Measurements from ENCODE around the gene CLIC3.

The CLIC3 gene

GRCh38 chr9:136975644-136976043, 20.7 kb downstream of the CLIC3 start:
- H3K36me3 ChIP-seq (ENCODE audit: control insufficient read depth in 5 of 5, insufficient read depth in 5 of 5, low read length in 5 of 5): no peaks in the 10 kb centered on the region
- H3K4me3 ChIP-seq (ENCODE audit: low read depth in 1 of 5, low read length in 5 of 5): no peak overlapping the region
- H3K9ac ChIP-seq (ENCODE audit: low read length in 5 of 5): no peak overlapping the region
- H3K9me3 ChIP-seq (ENCODE audit: control insufficient read depth in 5 of 5, low read length in 5 of 5): no peaks in the 10 kb centered on the region
- H3K27me3 ChIP-seq (ENCODE audit: control insufficient read depth in 5 of 5, insufficient read depth in 4 of 5, low read length in 5 of 5): peaks cover 0 to 7% (median 3%) of the 10 kb centered on the region in 5 donors
- H3K27ac ChIP-seq (ENCODE audit: low read depth, low read length): no peak overlapping the region
- peaks cover 0 to 45% (median 15%) of the 10 kb centered on the region in 5 donors for H3K4me1 ChIP-seq (ENCODE audit: control insufficient read depth in 5 of 5, insufficient read depth in 5 of 5, low read length in 5 of 5)

GRCh38 chr9:136974817-136975535, 21.4 kb downstream of the CLIC3 start:
- Histone ChIP-seq H3K36me3 (ENCODE audit: control insufficient read depth in 5 of 5, insufficient read depth in 5 of 5, low read length in 5 of 5) (no peaks in the 10 kb centered on the region), H3K4me1 (ENCODE audit: control insufficient read depth in 5 of 5, insufficient read depth in 5 of 5, low read length in 5 of 5) (peaks cover 0 to 42% (median 15%) of the 10 kb centered on the region in 5 donors), H3K4me3 (ENCODE audit: low read depth in 1 of 5, low read length in 5 of 5) (no peak overlapping the region), H3K27ac (ENCODE audit: low read depth, low read length) (no peak overlapping the region), H3K27me3 (ENCODE audit: control insufficient read depth in 5 of 5, insufficient read depth in 4 of 5, low read length in 5 of 5) (peaks cover 2 to 7% (median 5%) of the 10 kb centered on the region in 5 donors), H3K9me3 (ENCODE audit: control insufficient read depth in 5 of 5, low read length in 5 of 5) (no peaks in the 10 kb centered on the region), H3K9ac (ENCODE audit: low read length in 5 of 5) (no peak overlapping the region)

GRCh38 chr9:136973618-136974617, 22.4 kb downstream of the CLIC3 start:
- peaks cover 0 to 38% (median 15%) of the 10 kb centered on the region in 5 donors for H3K4me1 ChIP-seq (ENCODE audit: control insufficient read depth in 5 of 5, insufficient read depth in 5 of 5, low read length in 5 of 5)
- no peak overlapping the region for H3K27ac ChIP-seq (ENCODE audit: low read depth, low read length)
- no peaks in the 10 kb centered on the region for H3K9me3 ChIP-seq (ENCODE audit: control insufficient read depth in 5 of 5, low read length in 5 of 5)
- H3K27me3 ChIP-seq (ENCODE audit: control insufficient read depth in 5 of 5, insufficient read depth in 4 of 5, low read length in 5 of 5): peaks cover 3 to 7% (median 6%) of the 10 kb centered on the region in 5 donors
- no peak overlapping the region for H3K9ac ChIP-seq (ENCODE audit: low read length in 5 of 5)
- no peaks in the 10 kb centered on the region for H3K36me3 ChIP-seq (ENCODE audit: control insufficient read depth in 5 of 5, insufficient read depth in 5 of 5, low read length in 5 of 5)
- no peak overlapping the region for H3K4me3 ChIP-seq (ENCODE audit: low read depth in 1 of 5, low read length in 5 of 5)

GRCh38 chr9:136972743-136973142, 23.6 kb downstream of the CLIC3 start:
- Histone ChIP-seq H3K27me3 (ENCODE audit: control insufficient read depth in 5 of 5, insufficient read depth in 4 of 5, low read length in 5 of 5) (peaks cover 3 to 7% (median 6%) of the 10 kb centered on the region in 5 donors), H3K4me3 (ENCODE audit: low read depth in 1 of 5, low read length in 5 of 5) (no peak overlapping the region), H3K36me3 (ENCODE audit: control insufficient read depth in 5 of 5, insufficient read depth in 5 of 5, low read length in 5 of 5) (no peaks in the 10 kb centered on the region), H3K9me3 (ENCODE audit: control insufficient read depth in 5 of 5, low read length in 5 of 5) (no peaks in the 10 kb centered on the region), H3K9ac (ENCODE audit: low read length in 5 of 5) (no peak overlapping the region), H3K27ac (ENCODE audit: low read depth, low read length) (no peak overlapping the region), H3K4me1 (ENCODE audit: control insufficient read depth in 5 of 5, insufficient read depth in 5 of 5, low read length in 5 of 5) (peaks cover 0 to 31% (median 10%) of the 10 kb centered on the region in 5 donors)

GRCh38 chr9:136972335-136972734, 24.0 kb downstream of the CLIC3 start:
- Histone ChIP-seq H3K4me1 (ENCODE audit: control insufficient read depth in 5 of 5, insufficient read depth in 5 of 5, low read length in 5 of 5) (peaks cover 0 to 27% (median 6%) of the 10 kb centered on the region in 5 donors), H3K36me3 (ENCODE audit: control insufficient read depth in 5 of 5, insufficient read depth in 5 of 5, low read length in 5 of 5) (no peaks in the 10 kb centered on the region), H3K4me3 (ENCODE audit: low read depth in 1 of 5, low read length in 5 of 5) (no peak overlapping the region)

GRCh38 chr9:136971746-136972145, 24.6 kb downstream of the CLIC3 start:
- Histone ChIP-seq H3K27ac (ENCODE audit: low read depth, low read length) (no peak overlapping the region), H3K9me3 (ENCODE audit: control insufficient read depth in 5 of 5, low read length in 5 of 5) (no peaks in the 10 kb centered on the region), H3K9ac (ENCODE audit: low read length in 5 of 5) (no peak overlapping the region), H3K36me3 (ENCODE audit: control insufficient read depth in 5 of 5, insufficient read depth in 5 of 5, low read length in 5 of 5) (no peaks in the 10 kb centered on the region), H3K27me3 (ENCODE audit: control insufficient read depth in 5 of 5, insufficient read depth in 4 of 5, low read length in 5 of 5) (peaks cover 3 to 7% (median 6%) of the 10 kb centered on the region in 5 donors), H3K4me3 (ENCODE audit: low read depth in 1 of 5, low read length in 5 of 5) (no peak overlapping the region), H3K4me1 (ENCODE audit: control insufficient read depth in 5 of 5, insufficient read depth in 5 of 5, low read length in 5 of 5) (peaks cover 0 to 22% (median 0%) of the 10 kb centered on the region in 5 donors)

More at GRCh38 chr9:136972335-136972734, 24.0 kb downstream of the CLIC3 start:
- peaks cover 3 to 7% (median 6%) of the 10 kb centered on the region in 5 donors for H3K27me3 ChIP-seq (ENCODE audit: control insufficient read depth in 5 of 5, insufficient read depth in 4 of 5, low read length in 5 of 5)
- no peak overlapping the region for H3K27ac ChIP-seq (ENCODE audit: low read depth, low read length)
- no peak overlapping the region for H3K9ac ChIP-seq (ENCODE audit: low read length in 5 of 5)
- H3K9me3 ChIP-seq (ENCODE audit: control insufficient read depth in 5 of 5, low read length in 5 of 5): no peaks in the 10 kb centered on the region

- Histone ChIP-seq H3K9me3 (ENCODE audit: control insufficient read depth in 5 of 5, low read length in 5 of 5) (no peaks in the 10 kb centered on the region), H3K27me3 (ENCODE audit: control insufficient read depth in 5 of 5, insufficient read depth in 4 of 5, low read length in 5 of 5) (peaks cover 3 to 13% (median 9%) of the 10 kb centered on the region in 5 donors), H3K36me3 (ENCODE audit: control insufficient read depth in 5 of 5, insufficient read depth in 5 of 5, low read length in 5 of 5) (no peaks in the 10 kb centered on the region), H3K4me3 (ENCODE audit: low read depth in 1 of 5, low read length in 5 of 5) (no peak overlapping the region), H3K27ac (ENCODE audit: low read depth, low read length) (no peak overlapping the region), H3K9ac (ENCODE audit: low read length in 5 of 5) (no peak overlapping the region), H3K4me1 (ENCODE audit: control insufficient read depth in 5 of 5, insufficient read depth in 5 of 5, low read length in 5 of 5) (peaks cover 0 to 19% (median 5%) of the 10 kb centered on the region in 5 donors)
Measured at GRCh38 chr9:136970361-136970760, 26.0 kb downstream of the CLIC3 start.

GRCh38 chr9:136969774-136970173, 26.6 kb downstream of the CLIC3 start:
- no peaks in the 10 kb centered on the region for H3K36me3 ChIP-seq (ENCODE audit: control insufficient read depth in 5 of 5, insufficient read depth in 5 of 5, low read length in 5 of 5)
- H3K27ac ChIP-seq (ENCODE audit: low read depth, low read length): no peak overlapping the region
- peaks cover 0 to 13% (median 5%) of the 10 kb centered on the region in 5 donors for H3K4me1 ChIP-seq (ENCODE audit: control insufficient read depth in 5 of 5, insufficient read depth in 5 of 5, low read length in 5 of 5)
- no peaks in the 10 kb centered on the region for H3K9me3 ChIP-seq (ENCODE audit: control insufficient read depth in 5 of 5, low read length in 5 of 5)
- peaks cover 3 to 13% (median 9%) of the 10 kb centered on the region in 5 donors for H3K27me3 ChIP-seq (ENCODE audit: control insufficient read depth in 5 of 5, insufficient read depth in 4 of 5, low read length in 5 of 5)
- no peak overlapping the region for H3K4me3 ChIP-seq (ENCODE audit: low read depth in 1 of 5, low read length in 5 of 5)
- no peak overlapping the region for H3K9ac ChIP-seq (ENCODE audit: low read length in 5 of 5)

GRCh38 chr9:136969150-136969549, 27.2 kb downstream of the CLIC3 start:
- Histone ChIP-seq H3K4me1 (ENCODE audit: control insufficient read depth in 5 of 5, insufficient read depth in 5 of 5, low read length in 5 of 5) (peaks cover 0 to 11% (median 5%) of the 10 kb centered on the region in 5 donors), H3K27me3 (ENCODE audit: control insufficient read depth in 5 of 5, insufficient read depth in 4 of 5, low read length in 5 of 5) (peaks cover 3 to 13% (median 9%) of the 10 kb centered on the region in 5 donors), H3K9ac (ENCODE audit: low read length in 5 of 5) (no peak overlapping the region), H3K9me3 (ENCODE audit: control insufficient read depth in 5 of 5, low read length in 5 of 5) (no peaks in the 10 kb centered on the region), H3K36me3 (ENCODE audit: control insufficient read depth in 5 of 5, insufficient read depth in 5 of 5, low read length in 5 of 5) (no peaks in the 10 kb centered on the region), H3K27ac (ENCODE audit: low read depth, low read length) (no peak overlapping the region), H3K4me3 (ENCODE audit: low read depth in 1 of 5, low read length in 5 of 5) (no peak overlapping the region)

Measured in subcutaneous abdominal adipose tissue (tissue), 5 donors.